Measurements from ENCODE around the gene COL24A1. TPM values are rescaled to one million over a fixed set of nuclear protein-coding genes. Genes with fewer than 3 reads are reported as not detected.

Gene COL24A1
- total RNA-seq, 1 donor from 2014 or later: 0.21 TPM

DNA sequence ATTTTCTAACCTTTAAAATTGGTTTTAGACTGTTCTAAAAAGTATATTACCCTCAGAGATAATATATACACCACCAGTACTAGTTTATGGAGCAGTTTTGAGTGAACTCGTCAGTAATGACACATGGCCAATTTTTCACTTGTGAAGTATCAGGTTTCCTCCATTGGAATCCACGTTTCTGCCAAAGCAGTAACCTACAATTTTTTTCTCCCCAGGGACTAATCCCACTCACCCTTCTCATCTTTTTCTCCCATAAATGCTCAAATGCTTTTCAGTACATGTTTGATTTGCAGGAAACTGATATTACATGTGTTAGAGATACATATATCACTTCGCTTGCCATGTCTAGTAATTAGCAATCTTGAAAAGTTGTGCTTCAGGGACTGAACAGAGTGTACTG lies 94.1 kb downstream of the COL24A1 start:
- TF ChIP-seq, protein P1, sequence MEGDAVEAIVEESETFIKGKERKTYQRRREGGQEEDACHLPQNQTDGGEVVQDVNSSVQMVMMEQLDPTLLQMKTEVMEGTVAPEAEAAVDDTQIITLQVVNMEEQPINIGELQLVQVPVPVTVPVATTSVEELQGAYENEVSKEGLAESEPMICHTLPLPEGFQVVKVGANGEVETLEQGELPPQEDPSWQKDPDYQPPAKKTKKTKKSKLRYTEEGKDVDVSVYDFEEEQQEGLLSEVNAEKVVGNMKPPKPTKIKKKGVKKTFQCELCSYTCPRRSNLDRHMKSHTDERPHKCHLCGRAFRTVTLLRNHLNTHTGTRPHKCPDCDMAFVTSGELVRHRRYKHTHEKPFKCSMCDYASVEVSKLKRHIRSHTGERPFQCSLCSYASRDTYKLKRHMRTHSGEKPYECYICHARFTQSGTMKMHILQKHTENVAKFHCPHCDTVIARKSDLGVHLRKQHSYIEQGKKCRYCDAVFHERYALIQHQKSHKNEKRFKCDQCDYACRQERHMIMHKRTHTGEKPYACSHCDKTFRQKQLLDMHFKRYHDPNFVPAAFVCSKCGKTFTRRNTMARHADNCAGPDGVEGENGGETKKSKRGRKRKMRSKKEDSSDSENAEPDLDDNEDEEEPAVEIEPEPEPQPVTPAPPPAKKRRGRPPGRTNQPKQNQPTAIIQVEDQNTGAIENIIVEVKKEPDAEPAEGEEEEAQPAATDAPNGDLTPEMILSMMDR (IDR thresholded peaks at IDR 0.05; ENCODE audit: insufficient read depth, low read length, poor library complexity, severe bottlenecking): no peak
- Histone ChIP-seq H3K27me3 (ENCODE audit: control insufficient read depth, insufficient read depth, low read length) (no peaks in the 10 kb centered on the region), H3K36me3 (ENCODE audit: control insufficient read depth, insufficient read depth, low read length) (no peaks in the 10 kb centered on the region), H3K4me3 (ENCODE audit: low read depth, low read length) (no peak overlapping the region)
- DNase-seq (ENCODE audit: low read depth): no peak

DNA sequence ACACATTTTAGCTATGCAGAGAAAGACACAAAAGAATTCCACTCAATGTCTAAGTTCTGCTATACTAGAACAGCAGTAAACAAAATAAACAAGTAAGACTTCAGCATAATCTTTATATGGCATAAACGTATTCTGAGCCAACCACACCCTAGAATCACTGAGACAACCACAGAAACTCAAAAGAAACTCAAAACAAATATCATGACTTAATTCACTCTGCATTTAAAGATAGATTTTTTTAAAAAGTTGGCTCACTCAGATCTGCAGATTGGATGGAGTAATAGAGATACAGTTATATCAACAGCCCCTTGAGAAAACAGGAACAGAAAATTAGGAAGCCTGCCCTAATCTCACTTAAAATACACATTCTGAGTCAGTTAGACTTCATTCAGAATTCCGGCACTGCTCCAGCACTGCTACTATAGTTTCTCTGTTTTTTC lies 95.0 kb downstream of the COL24A1 start:
- TF ChIP-seq, protein P1 (IDR thresholded peaks at IDR 0.05; ENCODE audit: insufficient read depth, low read length, poor library complexity, severe bottlenecking): no peak
- no peak for DNase-seq (ENCODE audit: low read depth)
- Histone ChIP-seq H3K36me3 (ENCODE audit: control insufficient read depth, insufficient read depth, low read length) (no peaks in the 10 kb centered on the region), H3K4me3 (ENCODE audit: low read depth, low read length) (no peak overlapping the region), H3K27me3 (ENCODE audit: control insufficient read depth, insufficient read depth, low read length) (no peaks in the 10 kb centered on the region)

DNA sequence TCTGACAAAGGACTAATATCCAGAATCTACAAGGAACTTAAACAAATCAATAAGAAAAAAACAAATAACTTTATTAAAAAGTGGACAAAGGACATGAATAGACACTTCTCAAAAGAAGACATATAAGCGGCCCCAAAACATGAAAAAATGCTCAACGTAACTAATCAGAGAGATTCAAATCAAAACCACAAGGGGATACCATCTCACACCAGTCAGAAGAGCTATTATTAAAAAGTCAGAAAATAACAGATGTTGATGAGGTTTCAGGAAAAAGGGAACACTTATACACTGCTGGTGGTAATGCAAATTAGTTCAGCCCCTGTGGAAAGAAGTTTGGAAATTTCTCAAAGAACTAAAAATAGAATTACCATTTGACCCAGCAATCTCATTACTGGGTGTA lies 102.2 kb downstream of the COL24A1 start:
- Histone ChIP-seq H3K4me3 (ENCODE audit: low read depth, low read length) (no peak overlapping the region), H3K27me3 (ENCODE audit: control insufficient read depth, insufficient read depth, low read length) (no peaks in the 10 kb centered on the region), H3K36me3 (ENCODE audit: control insufficient read depth, insufficient read depth, low read length) (no peaks in the 10 kb centered on the region)
- DNase-seq (ENCODE audit: low read depth): no peak
- TF ChIP-seq, protein P1 (IDR thresholded peaks at IDR 0.05; ENCODE audit: insufficient read depth, low read length, poor library complexity, severe bottlenecking): no peak

DNA sequence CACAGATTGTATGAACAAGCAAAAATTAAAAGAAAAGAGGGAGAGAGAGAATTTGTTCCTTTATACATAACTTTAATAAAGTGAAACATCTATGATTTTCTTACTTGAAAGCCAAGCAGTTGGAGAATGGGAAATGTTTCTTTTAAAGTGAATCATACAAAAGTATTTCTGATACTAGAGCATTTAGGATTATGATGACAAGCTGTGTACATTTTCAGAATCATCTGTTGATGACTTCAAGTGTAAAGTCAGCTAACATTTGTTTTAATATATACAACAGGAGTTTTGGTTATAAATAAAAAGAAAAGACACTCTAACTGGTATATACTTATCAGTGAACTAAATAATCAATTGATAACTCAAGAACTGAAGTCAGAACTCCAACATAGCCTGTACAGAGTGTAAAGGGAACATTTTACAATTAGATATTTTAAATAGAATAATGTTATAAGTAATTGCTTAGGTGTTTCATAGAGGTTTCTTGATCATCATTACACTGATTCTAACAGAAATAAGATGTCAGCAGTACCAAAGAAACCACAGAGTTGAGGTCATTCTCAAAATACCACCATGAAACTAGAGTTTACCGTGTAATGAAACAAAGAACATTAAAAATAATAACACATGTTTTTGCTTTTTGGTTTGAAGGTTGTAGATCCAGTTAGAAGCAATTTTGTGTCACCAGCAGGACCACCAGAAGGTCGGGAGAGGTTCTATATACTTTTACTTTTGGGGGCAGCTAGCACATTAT lies 103.4 kb downstream of the COL24A1 start:
- DNase-seq (ENCODE audit: low read depth): no peak
- H3K27me3 ChIP-seq (ENCODE audit: control insufficient read depth, insufficient read depth, low read length): no peaks in the 10 kb centered on the region
- H3K36me3 ChIP-seq (ENCODE audit: control insufficient read depth, insufficient read depth, low read length): no peaks in the 10 kb centered on the region
- H3K4me3 ChIP-seq (ENCODE audit: low read depth, low read length): no peak overlapping the region
- TF ChIP-seq, protein P1 (IDR thresholded peaks at IDR 0.05; ENCODE audit: insufficient read depth, low read length, poor library complexity, severe bottlenecking): no peak

DNA sequence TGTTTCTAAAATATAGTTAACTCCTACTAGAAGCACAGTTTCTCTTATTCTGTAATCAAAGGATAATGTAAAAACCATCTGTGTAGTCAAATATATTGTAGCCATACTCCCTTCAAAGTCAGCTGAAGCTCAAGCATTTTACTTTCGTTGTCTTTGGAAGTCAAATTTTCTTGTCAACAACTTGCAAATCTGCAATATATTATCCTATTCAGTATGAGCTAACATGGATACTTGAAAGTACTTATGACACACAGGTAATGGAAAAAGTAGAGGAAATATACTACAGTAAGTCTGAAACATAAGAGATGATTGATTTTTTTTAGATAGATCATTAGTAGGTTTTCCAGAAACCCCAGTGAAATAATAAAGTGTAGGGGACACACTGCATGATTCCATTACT lies 121.5 kb downstream of the COL24A1 start:
- H3K4me3 ChIP-seq (ENCODE audit: low read depth, low read length): no peak overlapping the region
- H3K36me3 ChIP-seq (ENCODE audit: control insufficient read depth, insufficient read depth, low read length): no peaks in the 10 kb centered on the region
- TF ChIP-seq, protein P1 (IDR thresholded peaks at IDR 0.05; ENCODE audit: insufficient read depth, low read length, poor library complexity, severe bottlenecking): no peak
- H3K27me3 ChIP-seq (ENCODE audit: control insufficient read depth, insufficient read depth, low read length): no peaks in the 10 kb centered on the region
- no peak for DNase-seq (ENCODE audit: low read depth)

DNA sequence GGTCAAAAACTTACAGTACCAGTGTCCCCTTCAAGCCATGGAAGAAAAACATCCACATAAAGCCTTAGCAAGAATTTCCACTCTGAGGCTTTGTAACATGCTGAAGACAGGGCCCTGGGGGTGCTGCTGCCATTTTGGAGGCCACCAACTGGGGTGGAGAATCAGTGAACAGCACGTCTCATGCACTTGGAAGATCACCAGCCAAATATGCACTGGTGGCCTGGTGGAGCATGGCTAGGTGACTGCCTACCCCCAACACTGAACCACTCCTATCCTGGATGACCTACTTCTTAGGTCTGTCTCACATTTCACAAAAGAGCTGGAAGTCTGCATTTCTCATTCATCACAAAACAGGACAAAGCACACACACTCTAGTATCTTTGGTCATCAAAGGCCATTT lies 126.4 kb downstream of the COL24A1 start:
- Histone ChIP-seq H3K36me3 (ENCODE audit: control insufficient read depth, insufficient read depth, low read length) (no peaks in the 10 kb centered on the region), H3K27me3 (ENCODE audit: control insufficient read depth, insufficient read depth, low read length) (no peaks in the 10 kb centered on the region), H3K4me3 (ENCODE audit: low read depth, low read length) (no peak overlapping the region)
- no peak for DNase-seq (ENCODE audit: low read depth)
- TF ChIP-seq, protein P1 (IDR thresholded peaks at IDR 0.05; ENCODE audit: insufficient read depth, low read length, poor library complexity, severe bottlenecking): no peak

All from kidney epithelial cell (primary cell).